Measurements from ENCODE around the gene PABPN1. TPM values are rescaled to one million over a fixed set of nuclear protein-coding genes. Genes with fewer than 3 reads are reported as not detected.

The PABPN1 gene
- total and polyA plus RNA-seq, 10 donors, result 52.1 to 152 (median 132) TPM

DNA sequence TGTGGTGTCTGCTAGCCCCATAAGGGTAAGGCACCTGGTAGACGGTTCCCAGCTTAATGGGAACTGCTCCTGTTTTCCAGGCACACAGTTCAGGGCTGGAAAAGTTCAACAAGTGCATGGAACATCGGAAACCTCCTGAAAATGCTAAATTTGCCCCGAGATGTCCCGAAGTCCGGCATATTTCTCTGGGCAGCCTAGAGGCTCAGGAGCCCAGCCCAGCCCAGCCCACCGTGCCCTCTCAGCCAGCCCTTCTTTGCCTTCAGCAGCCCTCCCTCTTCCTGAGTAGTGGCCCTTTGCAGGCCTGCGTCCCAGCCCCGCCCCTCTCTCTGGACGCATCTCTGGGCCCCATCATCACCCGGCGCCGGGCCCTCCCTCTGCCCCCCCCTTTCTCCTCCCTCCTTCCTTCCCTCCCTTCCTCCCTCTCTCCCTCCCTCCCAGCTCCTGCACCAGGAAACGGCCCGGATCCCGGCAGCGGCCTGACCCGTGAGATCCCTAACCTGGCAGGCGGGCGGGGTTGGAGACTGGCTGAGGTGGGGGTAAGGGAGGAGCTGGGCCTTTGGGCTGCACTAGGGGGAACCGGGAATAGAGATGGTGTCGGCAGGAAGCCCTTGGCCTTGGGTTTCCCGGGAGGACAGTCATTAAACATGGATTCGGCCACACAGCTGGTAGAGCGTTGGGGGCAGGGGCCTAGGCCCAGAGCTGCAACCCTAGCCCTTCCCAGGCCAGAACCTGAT lies 14.7 kb upstream of the PABPN1 start, which contains the start of gene BCL2L2:
Gene BCL2L2 (plus strand): TSS at position 422 of the 734 bp plus-strand sequence. CDS start 935 bp downstream, outside the sequence.
- WGBS, 5 donors, result 3 to 11% (median 4%) methylated on average over 24 of the region's 24 CpGs
- intact Hi-C loops (cut with DNase I; ENCODE audit: low total_unique reads), result no loop called here
- Histone ChIP-seq H3K27ac (peak within 1 kb of the TSS; percentile 39 to 88 (median 84)), H3K27me3 (replicated peaks in 1 of 7) (no peaks in the 10 kb centered on the region), H3K9me3 (no peaks in the 10 kb centered on the region), H3K36me3 (peaks cover 0 to 40% (median 1%) of the 10 kb centered on the region in 6 donors), H3K4me3 (peak within 1 kb of the TSS; percentile 47 to 77 (median 59)), H3K4me1 (peaks cover 11 to 72% (median 44%) of the 10 kb centered on the region in 6 donors)
- TF ChIP-seq POLR2AphosphoS5 (IDR thresholded peaks at IDR 0.05), result peak; percentile 68 to 85 (median 83)
- TF ChIP-seq POLR2A (IDR thresholded peaks at IDR 0.05), result no peak
- TF ChIP-seq, protein P1, sequence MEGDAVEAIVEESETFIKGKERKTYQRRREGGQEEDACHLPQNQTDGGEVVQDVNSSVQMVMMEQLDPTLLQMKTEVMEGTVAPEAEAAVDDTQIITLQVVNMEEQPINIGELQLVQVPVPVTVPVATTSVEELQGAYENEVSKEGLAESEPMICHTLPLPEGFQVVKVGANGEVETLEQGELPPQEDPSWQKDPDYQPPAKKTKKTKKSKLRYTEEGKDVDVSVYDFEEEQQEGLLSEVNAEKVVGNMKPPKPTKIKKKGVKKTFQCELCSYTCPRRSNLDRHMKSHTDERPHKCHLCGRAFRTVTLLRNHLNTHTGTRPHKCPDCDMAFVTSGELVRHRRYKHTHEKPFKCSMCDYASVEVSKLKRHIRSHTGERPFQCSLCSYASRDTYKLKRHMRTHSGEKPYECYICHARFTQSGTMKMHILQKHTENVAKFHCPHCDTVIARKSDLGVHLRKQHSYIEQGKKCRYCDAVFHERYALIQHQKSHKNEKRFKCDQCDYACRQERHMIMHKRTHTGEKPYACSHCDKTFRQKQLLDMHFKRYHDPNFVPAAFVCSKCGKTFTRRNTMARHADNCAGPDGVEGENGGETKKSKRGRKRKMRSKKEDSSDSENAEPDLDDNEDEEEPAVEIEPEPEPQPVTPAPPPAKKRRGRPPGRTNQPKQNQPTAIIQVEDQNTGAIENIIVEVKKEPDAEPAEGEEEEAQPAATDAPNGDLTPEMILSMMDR (IDR thresholded peaks at IDR 0.05 in 8 of 11, conservative IDR thresholded peaks at IDR 0.05 in 3 of 11), result no peak
- peak; percentile 90 for DNase-seq

GRCh38 chr14:23307146-23307530 lies 14.1 kb upstream of the PABPN1 start:
- no peak for DNase-seq
- peaks cover 11 to 68% (median 44%) of the 10 kb centered on the region in 6 donors for H3K4me1 ChIP-seq
- H3K36me3 ChIP-seq, result peaks cover 0 to 46% (median 1%) of the 10 kb centered on the region in 6 donors
- intact Hi-C loops (cut with DNase I; ENCODE audit: low total_unique reads), result no loop called here
- H3K27ac ChIP-seq, result peak overlapping the region; percentile 39 to 88 (median 84)
- H3K9me3 ChIP-seq, result no peaks in the 10 kb centered on the region
- H3K4me3 ChIP-seq, result peak overlapping the region; percentile 47 to 77 (median 59)
- TF ChIP-seq POLR2AphosphoS5 (IDR thresholded peaks at IDR 0.05) (no peak), POLR2A (IDR thresholded peaks at IDR 0.05) (no peak)
- TF ChIP-seq, protein P1 (IDR thresholded peaks at IDR 0.05 in 8 of 11, conservative IDR thresholded peaks at IDR 0.05 in 3 of 11), result no peak
- no peaks in the 10 kb centered on the region for H3K27me3 ChIP-seq (replicated peaks in 1 of 7)
- 23 to 38% (median 36%) methylated on average over 5 of the region's 5 CpGs for WGBS, 5 donors

DNA sequence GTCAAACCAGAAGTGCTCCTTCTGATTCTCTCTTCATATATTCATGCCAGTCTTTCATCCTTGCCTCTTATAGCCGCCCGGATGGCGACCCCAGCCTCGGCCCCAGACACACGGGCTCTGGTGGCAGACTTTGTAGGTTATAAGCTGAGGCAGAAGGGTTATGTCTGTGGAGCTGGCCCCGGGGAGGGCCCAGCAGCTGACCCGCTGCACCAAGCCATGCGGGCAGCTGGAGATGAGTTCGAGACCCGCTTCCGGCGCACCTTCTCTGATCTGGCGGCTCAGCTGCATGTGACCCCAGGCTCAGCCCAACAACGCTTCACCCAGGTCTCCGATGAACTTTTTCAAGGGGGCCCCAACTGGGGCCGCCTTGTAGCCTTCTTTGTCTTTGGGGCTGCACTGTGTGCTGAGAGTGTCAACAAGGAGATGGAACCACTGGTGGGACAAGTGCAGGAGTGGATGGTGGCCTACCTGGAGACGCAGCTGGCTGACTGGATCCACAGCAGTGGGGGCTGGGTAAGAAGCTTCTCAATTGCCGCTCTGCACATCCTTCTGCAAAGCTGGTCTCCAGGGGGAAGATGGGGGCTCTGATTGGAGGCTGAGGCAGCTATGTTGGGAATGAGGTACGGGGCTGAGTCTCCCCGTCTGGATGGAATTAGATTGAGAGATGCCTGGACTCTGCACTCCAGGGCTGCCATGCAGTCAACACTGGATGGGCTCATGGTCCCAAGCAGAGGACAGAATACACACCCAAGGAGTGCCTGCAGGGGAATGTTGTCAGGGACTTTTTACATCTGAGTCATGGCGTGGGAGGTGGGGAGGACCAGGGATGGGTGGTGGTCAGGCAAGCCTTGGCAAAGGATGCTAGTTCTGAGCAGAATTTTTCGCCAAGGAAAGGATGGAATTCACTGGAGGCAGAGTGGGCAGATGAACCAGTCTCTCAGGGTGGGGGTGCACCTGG lies 13.3 kb upstream of the PABPN1 start:
- peak overlapping the region in 6 of 8 donors; percentile 82 to 88 (median 86) for H3K27ac ChIP-seq
- H3K36me3 ChIP-seq, result peaks cover 0 to 48% (median 1%) of the 10 kb centered on the region in 6 donors
- intact Hi-C loops (cut with DNase I; ENCODE audit: low total_unique reads), result no loop called here
- peak overlapping the region in 7 of 8 donors; percentile 47 to 77 (median 61) for H3K4me3 ChIP-seq
- H3K27me3 ChIP-seq (replicated peaks in 1 of 7), result no peaks in the 10 kb centered on the region
- DNase-seq, result no peak
- H3K9me3 ChIP-seq, result no peaks in the 10 kb centered on the region
- TF ChIP-seq POLR2A (IDR thresholded peaks at IDR 0.05), result no peak
- TF ChIP-seq, protein P1 (IDR thresholded peaks at IDR 0.05 in 8 of 11, conservative IDR thresholded peaks at IDR 0.05 in 3 of 11), result no peak
- TF ChIP-seq POLR2AphosphoS5 (IDR thresholded peaks at IDR 0.05), result no peak
- H3K4me1 ChIP-seq, result peaks cover 10 to 61% (median 39%) of the 10 kb centered on the region in 6 donors
- 81 to 93% (median 91%) methylated on average over 12 to 22 of the region's 22 CpGs for WGBS, 5 donors
